Muscle of leg (tissue), 11 donors: Measurements from ENCODE around the gene KCTD1. TPM values are rescaled to one million over a fixed set of nuclear protein-coding genes. Genes with fewer than 3 reads are reported as not detected.

Source experiments
- DNase-seq: peaks from one replicate; pipeline ENCODE4 v3.0.0; 2013
- H3K27ac ChIP-seq: one replicate; pipeline ENCODE4 v1.5.1; 2013; ENCODE audit warnings: mild to moderate bottlenecking, low read length, control low read depth
- H3K27me3 ChIP-seq: one replicate; pipeline ENCODE4 v1.6.1; 2013; ENCODE audit warnings: low read length; ENCODE audit not compliant: control insufficient read depth, insufficient read depth
- H3K36me3 ChIP-seq: one replicate; pipeline ENCODE4 v1.6.1; 2013; ENCODE audit warnings: low read length; ENCODE audit not compliant: control insufficient read depth, insufficient read depth
- H3K4me1 ChIP-seq: one replicate; pipeline ENCODE4 v1.6.1; 2013; ENCODE audit warnings: low read length; ENCODE audit not compliant: control insufficient read depth, insufficient read depth
- H3K4me3 ChIP-seq: one replicate; pipeline ENCODE4 v1.5.1; 2013; ENCODE audit warnings: low read length, control low read depth
- H3K9me3 ChIP-seq: replicated peaks from 2 replicates; pipeline ENCODE4 v1.6.1; 2013; ENCODE audit warnings: low read depth, low read length; ENCODE audit not compliant: control insufficient read depth
- WGBS: methylation state at CpG from one replicate; pipeline ENCODE4 v1.1.5; 2013; ENCODE audit warnings: missing lambda C conversion rate; ENCODE audit not compliant: insufficient coverage; 5-methylcytosine and 5-hydroxymethylcytosine counted together
- polyA plus RNA-seq, 8 donors: library from polyadenylated mRNA; unstranded; fragments of 120-200 nt; gene quantifications; one replicate each; pipeline versions ENCODE4 v1.2.1 to v1.2.3, GENCODE V29; 2013; ENCODE audit warnings: inconsistent platforms in 1 of 8, low replicate concordance in 1 of 8; ENCODE audit not compliant: insufficient read length in 8 of 8, insufficient read depth in 1 of 8
- total RNA-seq: library from RNA; stranded (reverse); fragments of 120-200 nt; gene quantifications from one replicate; pipeline ENCODE4 v1.2.4, GENCODE V29; 2013

KCTD1 gene
- total and polyA plus RNA-seq, 9 donors: 3.4 to 14.4 (median 6.1) TPM

GRCh38 chr18:26549263-26550094 is 1.1 kb upstream of the KCTD1 start:
- H3K36me3 ChIP-seq: no peaks in the 10 kb centered on the region
- H3K27me3 ChIP-seq: peaks cover 53% of the 10 kb centered on the region
- H3K27ac ChIP-seq: no peak overlapping the region
- peak overlapping the region; percentile 64 for H3K4me3 ChIP-seq
- peak; percentile 54 for DNase-seq
- WGBS: under 1% methylated on average over 66 of the region's 71 CpGs
- no peaks in the 10 kb centered on the region for H3K9me3 ChIP-seq
- peaks cover 36% of the 10 kb centered on the region for H3K4me1 ChIP-seq

- H3K9me3 ChIP-seq: no peaks in the 10 kb centered on the region
- no peak overlapping the region for H3K27ac ChIP-seq
- peak; percentile 90 for DNase-seq
- peaks cover 45% of the 10 kb centered on the region for H3K27me3 ChIP-seq
- no peaks in the 10 kb centered on the region for H3K36me3 ChIP-seq
- peaks cover 36% of the 10 kb centered on the region for H3K4me1 ChIP-seq
- WGBS: under 1% methylated on average over 84 of the region's 84 CpGs
- peak overlapping the region; percentile 64 for H3K4me3 ChIP-seq
Observed at GRCh38 chr18:26547646-26548414, 523 bp downstream of the KCTD1 start.

- H3K4me1 ChIP-seq: peaks cover 36% of the 10 kb centered on the region
- H3K9me3 ChIP-seq: no peaks in the 10 kb centered on the region
- peaks cover 39% of the 10 kb centered on the region for H3K27me3 ChIP-seq
- H3K36me3 ChIP-seq: no peaks in the 10 kb centered on the region
- WGBS: 17% methylated on average over 50 of the region's 69 CpGs
- DNase-seq: no peak
- no peak overlapping the region for H3K27ac ChIP-seq
- peak overlapping the region; percentile 64 for H3K4me3 ChIP-seq
Observed at GRCh38 chr18:26546875-26547645, 1.3 kb downstream of the KCTD1 start.

- H3K9me3 ChIP-seq: no peaks in the 10 kb centered on the region
- 47% methylated on average over 2 of the region's 16 CpGs for WGBS
- H3K27me3 ChIP-seq: peaks cover 32% of the 10 kb centered on the region
- H3K36me3 ChIP-seq: no peaks in the 10 kb centered on the region
- no peak overlapping the region for H3K27ac ChIP-seq
- no peak for DNase-seq
- H3K4me1 ChIP-seq: peaks cover 36% of the 10 kb centered on the region
- H3K4me3 ChIP-seq: no peak overlapping the region
Observed at GRCh38 chr18:26546170-26546874, 2.0 kb downstream of the KCTD1 start.

- Histone ChIP-seq H3K36me3 (no peaks in the 10 kb centered on the region), H3K4me1 (peaks cover 28% of the 10 kb centered on the region), H3K9me3 (no peaks in the 10 kb centered on the region), H3K4me3 (no peak overlapping the region), H3K27me3 (peaks cover 24% of the 10 kb centered on the region), H3K27ac (no peak overlapping the region)
- WGBS: 62% methylated on average over 4 of the region's 7 CpGs
- DNase-seq: no peak
Observed at GRCh38 chr18:26545335-26546123, 2.8 kb downstream of the KCTD1 start.

GRCh38 chr18:26544451-26544850 is 3.9 kb downstream of the KCTD1 start:
- DNase-seq: no peak
- Histone ChIP-seq H3K36me3 (no peaks in the 10 kb centered on the region), H3K4me1 (peaks cover 18% of the 10 kb centered on the region), H3K27ac (no peak overlapping the region), H3K9me3 (no peaks in the 10 kb centered on the region), H3K4me3 (no peak overlapping the region), H3K27me3 (peaks cover 13% of the 10 kb centered on the region)
- WGBS: 100% methylated on average over 1 of the region's 4 CpGs

- H3K27me3 ChIP-seq: peaks cover 9% of the 10 kb centered on the region
- WGBS: no CpG with 5 or more reads among the region's 1 CpG
- H3K4me1 ChIP-seq: peaks cover 15% of the 10 kb centered on the region
- no peak overlapping the region for H3K4me3 ChIP-seq
- H3K9me3 ChIP-seq: no peaks in the 10 kb centered on the region
- H3K27ac ChIP-seq: no peak overlapping the region
- DNase-seq: no peak
- H3K36me3 ChIP-seq: no peaks in the 10 kb centered on the region
Observed at GRCh38 chr18:26543373-26543772, 5.0 kb downstream of the KCTD1 start.

GRCh38 chr18:26540043-26540628 is 8.2 kb downstream of the KCTD1 start:
- DNase-seq: no peak
- Histone ChIP-seq H3K4me3 (no peak overlapping the region), H3K4me1 (no peaks in the 10 kb centered on the region), H3K36me3 (no peaks in the 10 kb centered on the region), H3K9me3 (no peaks in the 10 kb centered on the region), H3K27ac (no peak overlapping the region), H3K27me3 (no peaks in the 10 kb centered on the region)
- 35% methylated on average over 5 of the region's 6 CpGs for WGBS

- WGBS: 100% methylated on average over 1 of the region's 2 CpGs
- no peak overlapping the region for H3K4me3 ChIP-seq
- no peaks in the 10 kb centered on the region for H3K36me3 ChIP-seq
- no peak for DNase-seq
- H3K9me3 ChIP-seq: no peaks in the 10 kb centered on the region
- no peaks in the 10 kb centered on the region for H3K27me3 ChIP-seq
- H3K4me1 ChIP-seq: no peaks in the 10 kb centered on the region
- no peak overlapping the region for H3K27ac ChIP-seq
Observed at GRCh38 chr18:26538524-26538923, 9.8 kb downstream of the KCTD1 start.
